IgD-negative memory B cell (primary cell): ENCODE data around the gene HOXD13. TPM values are rescaled to one million over a fixed set of nuclear protein-coding genes. Genes with fewer than 3 reads are reported as not detected.

Source experiments
- H3K27ac Mint-ChIP-seq, 3 donors: one replicate each; pipeline ENCODE4 v1.8.0; 2020 to 2022; ENCODE audit warnings: mild to moderate bottlenecking in 3 of 3, mixed read lengths in 3 of 3, moderate library complexity in 1 of 3
- H3K27me3 Mint-ChIP-seq: one replicate; pipeline ENCODE4 v1.8.0; 2021; ENCODE audit warnings: mixed read lengths
- H3K36me3 Mint-ChIP-seq: one replicate; pipeline ENCODE4 v1.8.0; 2020; ENCODE audit warnings: mild to moderate bottlenecking, mixed read lengths
- H3K4me1 Mint-ChIP-seq, 3 donors: one replicate each; pipeline ENCODE4 v1.8.0; 2020 to 2022; ENCODE audit warnings: mixed read lengths in 3 of 3, mild to moderate bottlenecking in 1 of 3
- H3K4me3 Mint-ChIP-seq, 4 donors: one replicate each; pipeline ENCODE4 v1.8.0; 2020 to 2022; ENCODE audit warnings: mild to moderate bottlenecking in 4 of 4, mixed read lengths in 4 of 4, moderate library complexity in 3 of 4
- H3K9me3 Mint-ChIP-seq, 3 donors: one replicate each; pipeline ENCODE4 v1.8.0; 2020 to 2021; ENCODE audit warnings: mixed read lengths in 3 of 3, mild to moderate bottlenecking in 1 of 3
- polyA plus RNA-seq: library from polyadenylated mRNA; unstranded; fragments of 300-500 nt; fragmentation: Illumina TruSeq; gene quantifications from one replicate; pipeline ENCODE4 v1.2.3, GENCODE V29; 2021

The HOXD13 gene
- polyA plus RNA-seq, 1 donor from 2014 or later = not detected

DNA sequence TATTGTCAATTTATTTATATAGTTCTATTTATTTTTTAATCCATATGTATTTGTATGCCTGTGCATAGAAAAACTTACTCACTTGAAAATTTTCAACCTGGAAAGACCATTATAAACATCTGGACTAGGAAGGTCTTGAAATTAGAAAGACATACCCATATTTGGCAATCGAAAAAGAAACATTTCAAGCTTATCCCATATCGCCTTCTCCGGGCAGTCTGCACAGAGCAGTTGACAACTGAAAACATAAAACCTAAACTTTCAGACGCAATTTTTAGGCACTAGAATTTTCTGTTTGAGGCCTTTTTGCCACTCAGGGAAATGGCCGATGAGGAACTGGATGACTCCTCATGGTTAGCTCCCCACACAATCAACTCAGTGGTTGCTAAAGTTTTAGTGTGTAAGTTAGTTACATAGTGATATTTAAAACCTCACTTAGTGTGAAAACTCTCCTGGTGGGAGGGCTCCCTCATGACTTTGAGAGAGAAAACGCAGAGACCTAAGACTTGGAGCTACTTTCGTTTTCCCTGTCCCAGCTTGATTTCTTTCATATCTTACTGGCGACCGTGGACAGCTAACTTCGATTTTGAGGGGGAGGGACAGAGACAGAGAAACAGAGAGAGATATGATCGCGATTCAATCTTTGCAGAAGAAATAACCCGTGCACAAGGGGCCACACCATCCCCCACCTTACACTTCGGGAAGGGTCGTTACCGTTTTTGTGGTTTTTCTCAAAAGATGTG lies 3.9 kb downstream of the HOXD13 start:
- H3K27me3 Mint-ChIP-seq = peaks cover 79% of the 10 kb centered on the region
- H3K36me3 Mint-ChIP-seq = peaks cover under 1% of the 10 kb centered on the region
- H3K9me3 Mint-ChIP-seq = peaks cover 0 to 20% (median 1%) of the 10 kb centered on the region in 3 donors
- H3K27ac Mint-ChIP-seq = peak overlapping the region in 1 of 3 donors; percentile 86
- peaks cover 7 to 17% (median 17%) of the 10 kb centered on the region in 3 donors for H3K4me1 Mint-ChIP-seq
- peak overlapping the region; percentile 15 to 93 (median 74) for H3K4me3 Mint-ChIP-seq

DNA sequence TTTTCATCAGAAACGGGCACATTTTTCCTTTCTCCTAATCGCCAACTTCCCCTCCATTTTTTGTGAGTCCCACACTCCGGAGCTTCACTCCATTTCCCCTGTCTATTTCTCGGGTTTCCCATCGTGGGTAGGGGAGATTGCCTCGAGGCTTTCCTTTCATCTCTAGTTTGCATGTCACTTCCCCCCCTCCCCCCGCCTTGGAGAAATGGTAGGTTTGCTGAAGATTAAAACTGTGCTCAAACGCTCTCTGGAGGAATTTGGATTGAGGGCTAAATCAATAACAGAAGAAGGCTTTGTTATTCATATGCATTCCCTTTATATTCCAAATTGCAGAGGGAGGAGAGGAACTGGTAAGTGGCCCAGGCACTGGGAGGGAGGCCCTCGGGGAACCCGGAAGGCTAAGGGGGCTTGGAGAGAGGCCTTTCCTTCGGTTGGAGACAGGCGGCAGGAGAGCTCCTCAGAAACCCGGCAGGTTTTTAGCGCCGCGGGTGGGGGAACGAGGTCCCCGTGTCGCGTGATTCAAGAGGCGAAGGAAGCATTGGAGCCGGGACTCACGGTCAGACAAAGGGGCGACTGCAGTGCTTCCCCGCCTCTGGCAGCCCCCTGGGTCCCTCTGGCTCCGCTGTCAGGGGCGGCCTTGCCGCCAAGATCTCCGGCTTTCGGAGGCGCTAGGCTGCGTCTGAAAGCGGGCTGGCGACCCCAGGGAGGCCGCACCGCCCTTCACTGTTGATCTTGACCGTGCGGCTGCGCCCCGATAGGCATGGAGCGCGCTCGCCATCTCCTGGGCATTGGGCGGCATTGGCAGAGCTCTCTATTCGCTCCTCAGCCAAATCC lies 4.7 kb downstream of the HOXD13 start:
- peaks cover 0 to 16% (median 3%) of the 10 kb centered on the region in 3 donors for H3K9me3 Mint-ChIP-seq
- H3K4me3 Mint-ChIP-seq = peak overlapping the region; percentile 15 to 93 (median 74)
- H3K4me1 Mint-ChIP-seq = peaks cover 3 to 15% (median 12%) of the 10 kb centered on the region in 3 donors
- peak overlapping the region in 2 of 3 donors; percentile 80 to 86 for H3K27ac Mint-ChIP-seq
- peaks cover 2% of the 10 kb centered on the region for H3K36me3 Mint-ChIP-seq
- H3K27me3 Mint-ChIP-seq = peaks cover 80% of the 10 kb centered on the region

DNA sequence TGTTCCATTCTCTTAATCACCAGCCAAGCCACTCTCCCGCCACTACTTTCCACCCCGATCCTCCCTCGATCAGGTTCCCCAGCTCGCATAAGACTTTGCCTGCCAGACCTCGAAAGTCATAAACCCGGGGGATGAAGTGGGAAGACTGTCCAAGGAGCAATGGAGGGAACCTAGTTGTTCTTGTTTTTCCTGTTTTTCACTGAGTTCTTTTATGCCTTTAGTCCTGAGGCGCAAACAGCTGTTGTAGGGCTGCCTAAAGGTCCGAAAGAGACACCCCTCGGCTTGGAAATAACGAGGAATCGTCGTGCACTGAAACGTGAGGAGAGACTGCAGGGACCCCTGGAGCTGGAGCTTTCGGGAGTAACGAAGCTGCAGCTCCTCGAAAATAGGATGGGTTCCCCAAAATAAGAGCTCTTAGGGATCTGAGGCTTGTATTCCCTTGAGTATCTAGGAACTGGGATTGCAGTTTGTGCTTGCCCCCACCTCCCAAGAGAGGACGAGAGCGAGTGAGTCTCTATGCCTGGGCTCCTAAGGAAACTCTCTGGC lies 5.4 kb downstream of the HOXD13 start:
- peaks cover 85% of the 10 kb centered on the region for H3K27me3 Mint-ChIP-seq
- H3K4me3 Mint-ChIP-seq = peak overlapping the region; percentile 15 to 93 (median 74)
- peak overlapping the region in 2 of 3 donors; percentile 80 to 86 for H3K27ac Mint-ChIP-seq
- peaks cover 0 to 16% (median 3%) of the 10 kb centered on the region in 3 donors for H3K9me3 Mint-ChIP-seq
- H3K4me1 Mint-ChIP-seq = peaks cover 3 to 15% (median 12%) of the 10 kb centered on the region in 3 donors
- peaks cover 2% of the 10 kb centered on the region for H3K36me3 Mint-ChIP-seq

DNA sequence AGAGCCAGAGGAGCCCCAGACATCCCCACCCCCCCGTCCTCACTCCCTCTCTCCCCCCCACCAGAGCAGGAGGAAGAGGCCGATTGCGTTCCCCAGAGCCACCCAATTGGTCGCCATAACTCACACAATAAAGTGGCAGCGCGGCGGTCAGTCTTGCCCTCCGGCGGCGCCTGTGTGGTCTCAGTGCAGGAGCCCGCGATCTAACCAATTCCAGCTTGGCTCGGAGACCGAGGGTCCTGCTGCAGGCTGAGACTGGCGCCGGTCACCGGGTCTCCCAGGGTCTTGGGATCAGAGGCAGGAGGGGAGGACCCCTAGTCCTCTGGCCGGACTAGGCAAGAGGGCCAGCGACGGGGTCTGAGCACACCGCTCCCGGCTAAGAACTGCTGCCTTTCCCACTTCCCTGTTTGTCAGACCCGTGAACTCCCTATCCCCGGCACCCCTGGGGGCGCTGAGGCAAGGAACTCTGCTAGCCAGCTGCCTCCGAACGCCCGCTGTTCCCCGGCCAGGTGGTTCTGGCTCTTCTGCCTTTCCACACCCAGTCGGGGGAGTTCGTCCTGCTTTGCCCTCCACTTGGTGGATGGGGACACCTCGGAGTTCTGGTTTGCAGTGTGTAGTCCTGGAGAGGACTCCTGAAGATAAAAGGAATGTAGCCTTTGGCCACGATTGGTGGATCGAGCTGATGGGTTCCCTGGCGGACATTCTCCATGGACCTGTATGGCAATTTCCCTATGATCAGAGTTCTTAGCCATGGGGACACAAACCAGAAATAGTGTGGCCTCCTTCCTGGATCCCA lies 6.0 kb downstream of the HOXD13 start:
- Mint-ChIP-seq H3K4me1 (peaks cover 3 to 15% (median 12%) of the 10 kb centered on the region in 3 donors), H3K4me3 (peak overlapping the region in 1 of 4 donors; percentile 29), H3K27me3 (peaks cover 82% of the 10 kb centered on the region), H3K9me3 (peaks cover 0 to 13% (median 3%) of the 10 kb centered on the region in 3 donors), H3K27ac (peak overlapping the region; percentile 71 to 86 (median 80)), H3K36me3 (peaks cover 2% of the 10 kb centered on the region)

DNA sequence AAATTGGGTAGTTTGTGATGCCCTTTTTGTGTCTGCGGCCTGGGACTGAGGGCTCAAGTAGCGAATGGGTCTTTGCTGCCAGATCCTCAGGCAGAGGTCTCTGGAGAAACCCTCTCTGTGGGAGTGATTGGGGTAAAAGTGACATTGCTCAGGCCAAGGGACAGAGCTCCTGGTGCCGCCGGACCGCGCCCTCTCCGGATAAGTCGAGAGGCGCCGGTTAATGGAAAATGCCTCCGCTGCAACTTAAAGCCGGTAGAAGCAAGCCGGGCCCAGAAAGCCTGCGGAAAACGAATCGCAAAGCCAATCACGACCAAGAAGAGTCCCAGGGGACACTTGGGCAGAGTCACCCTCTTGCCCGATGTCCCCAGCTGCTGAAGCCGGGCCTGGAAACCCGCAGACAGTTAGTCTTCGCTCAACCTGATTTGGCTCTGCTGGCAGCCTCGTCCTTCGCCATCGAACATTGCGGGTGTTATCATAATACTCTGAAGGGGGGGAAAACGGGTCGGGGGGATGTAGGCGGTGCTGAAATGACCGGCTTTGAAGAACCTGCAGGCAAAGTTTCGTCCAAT lies 6.7 kb downstream of the HOXD13 start:
- Mint-ChIP-seq H3K4me1 (peaks cover 4 to 15% (median 12%) of the 10 kb centered on the region in 3 donors), H3K9me3 (peaks cover 0 to 8% (median 3%) of the 10 kb centered on the region in 3 donors), H3K4me3 (peak overlapping the region in 2 of 4 donors; percentile 29 to 63), H3K36me3 (peaks cover 2% of the 10 kb centered on the region), H3K27me3 (peaks cover 84% of the 10 kb centered on the region), H3K27ac (peak overlapping the region in 2 of 3 donors; percentile 39 to 71)

DNA sequence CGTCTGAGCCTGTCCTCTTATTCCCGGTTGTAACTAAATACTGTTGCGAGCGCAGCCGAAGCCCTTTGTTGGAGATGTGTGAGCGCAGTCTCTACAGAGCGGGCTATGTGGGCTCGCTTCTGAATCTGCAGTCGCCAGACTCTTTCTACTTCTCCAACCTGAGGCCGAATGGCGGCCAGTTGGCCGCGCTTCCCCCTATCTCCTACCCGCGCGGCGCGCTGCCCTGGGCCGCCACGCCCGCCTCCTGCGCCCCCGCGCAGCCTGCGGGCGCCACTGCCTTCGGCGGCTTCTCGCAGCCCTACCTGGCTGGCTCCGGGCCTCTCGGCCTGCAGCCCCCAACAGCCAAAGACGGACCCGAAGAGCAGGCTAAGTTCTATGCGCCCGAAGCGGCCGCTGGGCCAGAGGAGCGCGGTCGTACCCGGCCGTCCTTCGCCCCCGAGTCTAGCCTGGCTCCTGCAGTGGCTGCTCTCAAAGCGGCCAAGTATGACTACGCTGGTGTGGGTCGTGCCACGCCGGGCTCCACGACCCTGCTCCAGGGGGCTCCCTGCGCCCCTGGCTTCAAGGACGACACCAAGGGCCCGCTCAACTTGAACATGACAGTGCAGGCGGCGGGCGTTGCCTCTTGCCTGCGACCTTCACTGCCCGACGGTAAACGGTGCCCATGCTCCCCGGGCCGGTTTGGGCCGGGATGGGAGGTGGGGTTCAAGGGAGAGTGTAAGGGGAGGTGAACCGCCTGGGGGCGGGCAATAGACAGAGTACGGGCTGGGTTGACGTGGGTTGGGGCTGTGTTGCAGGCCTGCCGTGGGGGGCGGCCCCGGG lies 7.4 kb downstream of the HOXD13 start, which contains the start of gene HOXD12:
HOXD12 (plus strand) TSS at position 68 of the 819 bp plus-strand sequence; CDS start at position 75, 7 bp downstream.
- H3K27ac Mint-ChIP-seq = peak within 1 kb of the TSS; percentile 71 to 87 (median 80)
- H3K4me3 Mint-ChIP-seq = peak within 1 kb of the TSS in 3 of 4 donors; percentile 22 to 63 (median 53)
- H3K36me3 Mint-ChIP-seq = peaks cover 2% of the 10 kb centered on the region
- H3K9me3 Mint-ChIP-seq = peaks cover 0 to 5% (median 3%) of the 10 kb centered on the region in 3 donors
- peaks cover 5 to 15% (median 12%) of the 10 kb centered on the region in 3 donors for H3K4me1 Mint-ChIP-seq
- H3K27me3 Mint-ChIP-seq = peaks cover 84% of the 10 kb centered on the region

DNA sequence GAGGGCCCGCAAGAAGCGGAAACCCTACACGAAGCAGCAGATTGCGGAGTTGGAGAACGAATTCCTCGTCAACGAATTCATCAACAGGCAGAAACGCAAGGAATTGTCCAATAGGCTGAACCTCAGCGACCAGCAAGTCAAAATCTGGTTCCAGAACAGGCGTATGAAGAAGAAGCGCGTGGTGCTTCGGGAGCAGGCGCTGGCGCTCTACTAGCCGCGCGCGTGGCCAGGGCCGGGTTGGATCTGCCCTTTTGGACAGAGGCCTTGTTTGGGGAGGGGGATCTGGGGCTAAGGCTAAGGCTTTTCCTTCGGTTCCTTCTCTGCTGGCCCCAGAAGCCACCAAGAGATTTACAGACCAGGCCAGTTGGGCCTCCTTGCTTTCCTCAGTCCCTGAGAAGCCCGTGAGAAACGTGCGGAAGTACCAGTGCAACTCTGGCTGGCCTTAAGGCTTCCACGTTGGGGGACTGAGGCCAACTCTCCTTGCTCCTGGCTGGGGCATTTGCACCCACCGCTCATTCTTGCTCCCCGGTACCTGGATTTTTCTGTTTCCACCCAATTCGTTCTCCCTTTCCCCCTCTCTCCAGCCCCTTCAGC lies 8.1 kb downstream of the HOXD13 start:
- peak overlapping the region in 2 of 4 donors; percentile 22 to 53 for H3K4me3 Mint-ChIP-seq
- peaks cover 8 to 15% (median 9%) of the 10 kb centered on the region in 3 donors for H3K4me1 Mint-ChIP-seq
- peak overlapping the region in 2 of 3 donors; percentile 46 to 87 for H3K27ac Mint-ChIP-seq
- H3K36me3 Mint-ChIP-seq = peaks cover 2% of the 10 kb centered on the region
- peaks cover 84% of the 10 kb centered on the region for H3K27me3 Mint-ChIP-seq
- peaks cover 0 to 7% (median 1%) of the 10 kb centered on the region in 3 donors for H3K9me3 Mint-ChIP-seq

DNA sequence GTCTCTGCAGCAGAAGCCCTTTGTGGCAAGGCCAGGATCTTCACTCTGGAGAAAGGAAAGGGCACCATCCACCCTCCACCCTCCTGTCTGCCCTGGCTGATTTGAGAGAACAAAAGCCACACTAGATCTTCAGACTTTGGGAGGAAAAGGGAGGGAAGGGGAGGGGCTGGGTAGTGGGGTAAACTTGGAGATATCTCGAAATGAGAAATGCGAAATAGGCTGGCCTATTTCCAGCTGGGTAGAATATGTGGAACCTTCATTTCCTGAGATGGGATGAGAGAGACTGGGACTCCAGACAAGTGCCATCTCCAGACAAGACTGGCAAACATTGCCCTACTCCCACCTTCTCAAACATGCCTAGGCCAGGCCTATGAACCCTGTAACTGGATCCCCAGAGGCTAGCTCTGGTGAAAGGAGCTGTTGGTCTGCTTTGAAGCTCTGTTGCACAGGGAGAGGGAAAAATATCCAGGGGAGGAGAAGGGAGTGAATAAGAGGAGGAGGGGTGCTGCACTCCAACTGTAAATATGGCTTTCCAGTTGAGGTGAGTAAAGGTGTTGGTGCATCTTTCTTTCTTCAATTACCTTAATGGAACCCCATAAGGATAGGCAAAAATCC lies 8.8 kb downstream of the HOXD13 start:
- peak overlapping the region in 1 of 3 donors; percentile 87 for H3K27ac Mint-ChIP-seq
- peaks cover 86% of the 10 kb centered on the region for H3K27me3 Mint-ChIP-seq
- peaks cover 6 to 15% (median 8%) of the 10 kb centered on the region in 3 donors for H3K4me1 Mint-ChIP-seq
- peaks cover 2% of the 10 kb centered on the region for H3K36me3 Mint-ChIP-seq
- peaks cover 0 to 10% (median 1%) of the 10 kb centered on the region in 3 donors for H3K9me3 Mint-ChIP-seq
- peak overlapping the region in 1 of 4 donors; percentile 72 for H3K4me3 Mint-ChIP-seq

DNA sequence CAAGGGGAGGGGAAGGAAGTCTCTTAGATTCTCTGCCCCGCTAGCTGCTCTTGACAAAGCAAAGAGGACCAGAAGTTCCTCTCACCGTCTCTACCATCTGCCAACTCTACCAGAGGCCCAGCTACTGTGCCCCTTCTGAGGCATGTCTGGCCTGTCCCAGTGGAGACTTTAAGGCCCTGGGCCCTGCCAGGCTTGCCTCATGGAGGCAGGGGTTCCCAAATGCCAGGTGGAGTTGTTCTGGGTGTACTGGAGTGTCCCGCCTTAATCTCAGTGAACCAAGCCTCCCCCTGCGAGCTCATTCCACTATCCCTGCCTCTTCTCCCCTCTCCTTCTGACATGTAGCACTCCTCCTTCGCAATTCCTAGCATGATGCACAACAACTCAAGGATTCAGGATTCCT lies 9.3 kb downstream of the HOXD13 start:
- peaks cover 83% of the 10 kb centered on the region for H3K27me3 Mint-ChIP-seq
- H3K4me3 Mint-ChIP-seq = peak overlapping the region in 1 of 4 donors; percentile 72
- H3K4me1 Mint-ChIP-seq = peaks cover under 1 to 12% (median 5%) of the 10 kb centered on the region in 3 donors
- peaks cover 0 to 10% (median 1%) of the 10 kb centered on the region in 3 donors for H3K9me3 Mint-ChIP-seq
- peak overlapping the region in 1 of 3 donors; percentile 87 for H3K27ac Mint-ChIP-seq
- H3K36me3 Mint-ChIP-seq = peaks cover 2% of the 10 kb centered on the region

DNA sequence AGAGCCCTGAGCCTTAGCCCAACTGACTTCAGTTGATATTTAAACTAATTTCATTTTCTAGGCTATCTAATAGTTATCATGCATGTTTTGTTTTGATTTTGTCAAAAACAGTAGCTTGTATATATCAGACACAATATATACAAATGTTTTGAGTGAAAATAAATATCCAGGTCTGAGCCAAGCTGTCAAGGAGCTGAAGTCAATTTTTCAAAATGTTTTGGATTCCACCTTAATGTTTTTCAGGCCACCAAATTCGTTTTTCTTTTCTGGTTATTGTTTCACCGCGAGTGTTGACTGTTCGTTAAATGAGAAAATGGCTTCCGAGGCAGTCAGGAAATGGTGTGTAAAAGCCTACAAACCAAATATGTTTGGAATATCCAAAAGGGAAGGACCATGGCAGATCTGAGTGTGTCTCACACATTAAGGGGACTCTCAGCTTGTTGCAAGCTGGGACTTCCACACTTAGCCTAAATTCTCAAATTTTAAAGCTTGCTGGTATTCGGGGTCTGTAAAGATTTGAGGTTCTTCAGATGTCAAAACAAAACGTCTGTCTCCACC lies 9.9 kb downstream of the HOXD13 start:
- Mint-ChIP-seq H3K4me1 (peaks cover 0 to 8% (median 5%) of the 10 kb centered on the region in 3 donors), H3K27me3 (peaks cover 81% of the 10 kb centered on the region), H3K9me3 (peaks cover 0 to 10% (median 1%) of the 10 kb centered on the region in 3 donors), H3K27ac (peak overlapping the region in 1 of 3 donors; percentile 87), H3K4me3 (peak overlapping the region in 1 of 4 donors; percentile 72), H3K36me3 (peaks cover 2% of the 10 kb centered on the region)

DNA sequence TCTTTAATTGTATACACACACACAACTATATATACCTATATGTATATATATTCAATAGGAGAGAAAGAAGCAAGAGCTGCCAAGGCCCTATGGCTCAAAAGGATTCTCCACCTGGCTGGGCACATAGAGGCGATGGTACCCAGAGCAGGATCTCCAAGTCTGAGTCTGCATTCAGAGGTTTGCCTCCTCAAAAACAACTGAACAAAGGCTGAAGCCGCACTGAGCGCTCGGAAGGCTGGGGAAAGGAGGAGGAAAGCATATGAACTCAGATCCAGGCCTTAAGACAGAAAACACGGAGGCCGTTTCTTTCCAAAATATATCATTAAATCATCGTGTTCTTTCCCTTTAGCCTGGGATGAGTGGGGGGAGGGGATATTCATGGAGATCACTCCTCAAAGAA lies 10.7 kb downstream of the HOXD13 start:
- H3K4me1 Mint-ChIP-seq = peaks cover 0 to 5% (median 3%) of the 10 kb centered on the region in 3 donors
- H3K27ac Mint-ChIP-seq = peak overlapping the region in 2 of 3 donors; percentile 71 to 87
- peak overlapping the region in 2 of 4 donors; percentile 72 to 77 for H3K4me3 Mint-ChIP-seq
- peaks cover 74% of the 10 kb centered on the region for H3K27me3 Mint-ChIP-seq
- peaks cover 2% of the 10 kb centered on the region for H3K36me3 Mint-ChIP-seq
- H3K9me3 Mint-ChIP-seq = peaks cover 0 to 10% (median 1%) of the 10 kb centered on the region in 3 donors
